Measurements from ENCODE around the gene NDUFB10. TPM values are rescaled to one million over a fixed set of nuclear protein-coding genes. Genes with fewer than 3 reads are reported as not detected.

NDUFB10 gene
- total RNA-seq, 1 donor, result 109 TPM

GRCh38 chr16:1984347-1985225 lies 25.2 kb downstream of the NDUFB10 start:
- H3K4me2 ChIP-seq (ENCODE audit: insufficient read depth, low read length), result peak overlapping the region; percentile 95
- no peak for TF ChIP-seq CTCF (IDR thresholded peaks at IDR 0.05; ENCODE audit: extremely low read depth, low read depth, low read length)
- peak; percentile 93 for DNase-seq (ENCODE audit: insufficient read length, low spot score, missing footprints)

GRCh38 chr16:1985466-1986150 lies 26.3 kb downstream of the NDUFB10 start:
- peaks cover 10% of the 10 kb centered on the region for H3K4me1 ChIP-seq (ENCODE audit: insufficient read depth, low read length)
- no peak for TF ChIP-seq CTCF (IDR thresholded peaks at IDR 0.05; ENCODE audit: extremely low read depth, low read depth, low read length)
- no peaks in the 10 kb centered on the region for H3K9me3 ChIP-seq (ENCODE audit: low read depth, low read length)
- peaks cover 11% of the 10 kb centered on the region for H3K36me3 ChIP-seq (ENCODE audit: insufficient read depth, low read length)
- H3K79me2 ChIP-seq (ENCODE audit: insufficient read depth, low read length), result peaks cover 12% of the 10 kb centered on the region
- no peak overlapping the region for H2AFZ ChIP-seq (ENCODE audit: low read length)
- peak overlapping the region; percentile 85 for H3K4me3 ChIP-seq (ENCODE audit: insufficient read depth, low read length)
- no peak for DNase-seq (ENCODE audit: insufficient read length, low spot score, missing footprints)
- peaks cover 9% of the 10 kb centered on the region for H4K20me1 ChIP-seq (ENCODE audit: insufficient read depth, low read length)
- H3K27ac ChIP-seq (ENCODE audit: low read depth, low read length), result no peak overlapping the region
- peaks cover 43% of the 10 kb centered on the region for H3K27me3 ChIP-seq (ENCODE audit: insufficient read depth, low read length)
- H3K4me2 ChIP-seq (ENCODE audit: insufficient read depth, low read length), result peak overlapping the region; percentile 95

More at GRCh38 chr16:1984347-1985225, 25.2 kb downstream of the NDUFB10 start:
- peak overlapping the region; percentile 85 for H3K4me3 ChIP-seq (ENCODE audit: insufficient read depth, low read length)
- H3K9me3 ChIP-seq (ENCODE audit: low read depth, low read length), result no peaks in the 10 kb centered on the region
- H3K36me3 ChIP-seq (ENCODE audit: insufficient read depth, low read length), result peaks cover 11% of the 10 kb centered on the region
- H4K20me1 ChIP-seq (ENCODE audit: insufficient read depth, low read length), result peaks cover 14% of the 10 kb centered on the region
- H3K4me1 ChIP-seq (ENCODE audit: insufficient read depth, low read length), result peaks cover 10% of the 10 kb centered on the region
- no peak overlapping the region for H3K27ac ChIP-seq (ENCODE audit: low read depth, low read length)
- H3K79me2 ChIP-seq (ENCODE audit: insufficient read depth, low read length), result peaks cover 12% of the 10 kb centered on the region
- peak overlapping the region; percentile 62 for H2AFZ ChIP-seq (ENCODE audit: low read length)
- H3K27me3 ChIP-seq (ENCODE audit: insufficient read depth, low read length), result peaks cover 48% of the 10 kb centered on the region

DNA sequence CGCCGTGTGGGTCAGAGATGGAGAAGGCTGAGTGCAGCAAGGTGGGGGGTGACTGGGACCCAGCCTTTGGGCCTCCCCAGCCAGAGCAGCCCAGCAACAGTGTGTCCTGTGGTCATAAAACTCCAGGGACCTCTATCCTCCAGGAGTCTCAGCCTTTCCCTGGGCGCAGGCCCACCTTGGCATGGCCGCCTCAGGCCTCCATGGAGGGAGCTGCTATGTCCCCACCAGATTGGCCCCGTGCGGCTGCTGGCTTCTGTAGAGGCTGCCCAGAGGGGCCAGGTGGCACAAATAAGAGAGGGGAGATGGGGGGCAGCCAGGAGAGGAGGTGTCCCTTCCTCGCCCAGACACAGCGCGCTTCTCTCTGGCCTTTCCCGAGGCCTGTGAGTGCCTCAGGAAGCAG lies 27.9 kb downstream of the NDUFB10 start:
- Histone ChIP-seq H3K4me3 (ENCODE audit: insufficient read depth, low read length) (no peak overlapping the region), H3K27me3 (ENCODE audit: insufficient read depth, low read length) (peaks cover 39% of the 10 kb centered on the region), H3K4me1 (ENCODE audit: insufficient read depth, low read length) (peaks cover 10% of the 10 kb centered on the region), H3K4me2 (ENCODE audit: insufficient read depth, low read length) (no peak overlapping the region), H3K79me2 (ENCODE audit: insufficient read depth, low read length) (peaks cover 12% of the 10 kb centered on the region), H3K36me3 (ENCODE audit: insufficient read depth, low read length) (peaks cover 11% of the 10 kb centered on the region), H2AFZ (ENCODE audit: low read length) (no peak overlapping the region), H4K20me1 (ENCODE audit: insufficient read depth, low read length) (peaks cover 5% of the 10 kb centered on the region), H3K9me3 (ENCODE audit: low read depth, low read length) (no peaks in the 10 kb centered on the region), H3K27ac (ENCODE audit: low read depth, low read length) (no peak overlapping the region)
- no peak for TF ChIP-seq CTCF (IDR thresholded peaks at IDR 0.05; ENCODE audit: extremely low read depth, low read depth, low read length)
- DNase-seq (ENCODE audit: insufficient read length, low spot score, missing footprints), result no peak

Measured in osteoblast (primary cell).